Calu3 (cell line): ENCODE measurements around the gene SRCAP. TPM values are rescaled to one million over a fixed set of nuclear protein-coding genes. Genes with fewer than 3 reads are reported as not detected.

Experiments used
- BruUV-seq: library from RNA; stranded (reverse); fragments of 400-500 nt; replicated peaks from 2 replicates; lab custom pipeline; 2021; lab: Mats Ljungman, UMichigan
- CTCF ChIA-PET: fragments of 300-600 bp; sonication (Branson Sonifier 250); formaldehyde crosslinking; loops from one replicate; lab custom pipeline; 2022; ENCODE audit warnings: antibody characterized with exemption; lab: Charles Lee
- DNase-seq: peaks from one replicate; pipeline ENCODE4 v3.0.0; 2022
- H3K27ac Mint-ChIP-seq: one replicate; pipeline ENCODE4 v1.8.0; 2022; ENCODE audit warnings: mixed read lengths; ENCODE audit not compliant: unreplicated experiment
- H3K27me3 Mint-ChIP-seq: one replicate; pipeline ENCODE4 v1.8.0; 2022; ENCODE audit warnings: mixed read lengths; ENCODE audit not compliant: unreplicated experiment
- H3K36me3 Mint-ChIP-seq: one replicate; pipeline ENCODE4 v1.8.0; 2022; ENCODE audit warnings: mild to moderate bottlenecking, moderate library complexity, mixed read lengths; ENCODE audit not compliant: insufficient read depth, unreplicated experiment
- H3K4me1 Mint-ChIP-seq: one replicate; pipeline ENCODE4 v1.8.0; 2022; ENCODE audit warnings: mild to moderate bottlenecking, low read depth, mixed read lengths; ENCODE audit not compliant: unreplicated experiment
- H3K4me3 Mint-ChIP-seq: one replicate; pipeline ENCODE4 v1.8.0; 2022; ENCODE audit warnings: mild to moderate bottlenecking, low read depth, moderate library complexity, mixed read lengths; ENCODE audit not compliant: unreplicated experiment
- H3K9me3 Mint-ChIP-seq: one replicate; pipeline ENCODE4 v1.8.0; 2022; ENCODE audit warnings: low read depth, mixed read lengths; ENCODE audit not compliant: unreplicated experiment
- intact Hi-C: fragments of 100-400 bp; cut with micrococcal nuclease; formaldehyde crosslinking; loops from one replicate; pipeline ENCODE4 v1.10.0; 2022; ENCODE audit not compliant: unreplicated experiment
- total RNA-seq: library from RNA; stranded (reverse); gene quantifications from 2 replicates; pipeline ENCODE4 v1.2.3, GENCODE V29; 2022
- TF ChIP-seq, protein P1 (sequence below): fragments of 200-600 bp; IDR thresholded peaks from one replicate; pipeline ENCODE4 v1.8.0; 2022; ENCODE audit warnings: antibody characterized with exemption; ENCODE audit not compliant: unreplicated experiment

The SRCAP gene
- total RNA-seq, 1 experiment from 2014 or later = 84.6 TPM

DNA sequence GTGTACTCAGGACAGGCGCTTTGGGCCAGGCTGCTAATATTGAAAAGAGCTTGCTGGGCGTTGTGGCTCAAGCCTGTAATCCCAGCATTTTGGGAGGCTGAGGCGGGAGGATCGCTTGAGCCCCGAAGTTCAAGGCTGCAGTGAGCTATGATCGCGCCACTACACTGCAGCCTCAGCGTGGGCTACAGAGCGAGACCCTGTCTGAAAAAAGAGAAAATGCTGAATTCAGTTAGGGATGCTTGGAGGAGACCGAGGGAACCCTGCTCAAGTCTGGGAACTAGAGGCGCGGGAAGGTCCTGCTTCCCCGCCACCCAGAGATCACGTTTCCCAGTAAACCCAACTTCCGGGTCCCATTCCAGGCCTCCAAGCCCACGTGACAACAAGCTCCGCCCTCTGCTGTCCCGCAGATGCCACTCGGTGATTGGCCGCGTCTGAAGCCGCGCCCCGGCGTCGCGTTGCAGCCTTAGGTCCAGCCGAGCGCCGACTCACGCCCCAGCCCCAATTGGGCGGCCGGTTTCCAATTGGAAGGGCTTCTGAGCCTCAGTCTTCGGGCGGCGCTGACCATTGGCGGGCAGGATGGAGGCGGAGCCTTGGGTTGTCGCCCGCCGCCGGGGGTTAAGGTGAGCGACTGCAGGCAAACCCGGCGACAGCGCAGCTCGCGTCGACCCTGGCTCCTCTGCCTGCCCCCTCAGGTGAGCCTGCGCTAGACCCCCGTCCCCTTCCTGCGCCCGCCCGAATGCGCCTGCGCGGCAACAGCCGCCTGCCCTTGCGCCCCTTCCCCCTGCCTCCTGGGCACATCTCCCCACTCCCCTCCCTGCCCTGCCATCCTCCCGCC lies 49.0 kb downstream of the SRCAP start, which contains the start of gene PHKG2:
PHKG2 (plus strand) TSS at position 627 of the 835 bp plus-strand sequence. CDS start 396 bp downstream, outside the sequence.
- H3K36me3 Mint-ChIP-seq = peaks cover 75% of the 10 kb centered on the region
- H3K4me1 Mint-ChIP-seq = peaks cover 45% of the 10 kb centered on the region
- H3K27ac Mint-ChIP-seq = peak within 1 kb of the TSS; percentile 73
- BruUV-seq = TSS peak; percentile 77
- intact Hi-C loops = no loop called here
- CTCF ChIA-PET = interaction anchor here (0.5 to 1.6 kb wide), 9 partner anchors 12 to 207 kb away, joined by 3 to 8 read pairs (median 4); partner anchors contain the start of gene FBRS
- DNase-seq = peak; percentile 99
- H3K9me3 Mint-ChIP-seq = peaks cover 4% of the 10 kb centered on the region
- H3K4me3 Mint-ChIP-seq = peak within 1 kb of the TSS; percentile 62
- TF ChIP-seq, protein P1, sequence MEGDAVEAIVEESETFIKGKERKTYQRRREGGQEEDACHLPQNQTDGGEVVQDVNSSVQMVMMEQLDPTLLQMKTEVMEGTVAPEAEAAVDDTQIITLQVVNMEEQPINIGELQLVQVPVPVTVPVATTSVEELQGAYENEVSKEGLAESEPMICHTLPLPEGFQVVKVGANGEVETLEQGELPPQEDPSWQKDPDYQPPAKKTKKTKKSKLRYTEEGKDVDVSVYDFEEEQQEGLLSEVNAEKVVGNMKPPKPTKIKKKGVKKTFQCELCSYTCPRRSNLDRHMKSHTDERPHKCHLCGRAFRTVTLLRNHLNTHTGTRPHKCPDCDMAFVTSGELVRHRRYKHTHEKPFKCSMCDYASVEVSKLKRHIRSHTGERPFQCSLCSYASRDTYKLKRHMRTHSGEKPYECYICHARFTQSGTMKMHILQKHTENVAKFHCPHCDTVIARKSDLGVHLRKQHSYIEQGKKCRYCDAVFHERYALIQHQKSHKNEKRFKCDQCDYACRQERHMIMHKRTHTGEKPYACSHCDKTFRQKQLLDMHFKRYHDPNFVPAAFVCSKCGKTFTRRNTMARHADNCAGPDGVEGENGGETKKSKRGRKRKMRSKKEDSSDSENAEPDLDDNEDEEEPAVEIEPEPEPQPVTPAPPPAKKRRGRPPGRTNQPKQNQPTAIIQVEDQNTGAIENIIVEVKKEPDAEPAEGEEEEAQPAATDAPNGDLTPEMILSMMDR = no peak
- H3K27me3 Mint-ChIP-seq = no peaks in the 10 kb centered on the region

DNA sequence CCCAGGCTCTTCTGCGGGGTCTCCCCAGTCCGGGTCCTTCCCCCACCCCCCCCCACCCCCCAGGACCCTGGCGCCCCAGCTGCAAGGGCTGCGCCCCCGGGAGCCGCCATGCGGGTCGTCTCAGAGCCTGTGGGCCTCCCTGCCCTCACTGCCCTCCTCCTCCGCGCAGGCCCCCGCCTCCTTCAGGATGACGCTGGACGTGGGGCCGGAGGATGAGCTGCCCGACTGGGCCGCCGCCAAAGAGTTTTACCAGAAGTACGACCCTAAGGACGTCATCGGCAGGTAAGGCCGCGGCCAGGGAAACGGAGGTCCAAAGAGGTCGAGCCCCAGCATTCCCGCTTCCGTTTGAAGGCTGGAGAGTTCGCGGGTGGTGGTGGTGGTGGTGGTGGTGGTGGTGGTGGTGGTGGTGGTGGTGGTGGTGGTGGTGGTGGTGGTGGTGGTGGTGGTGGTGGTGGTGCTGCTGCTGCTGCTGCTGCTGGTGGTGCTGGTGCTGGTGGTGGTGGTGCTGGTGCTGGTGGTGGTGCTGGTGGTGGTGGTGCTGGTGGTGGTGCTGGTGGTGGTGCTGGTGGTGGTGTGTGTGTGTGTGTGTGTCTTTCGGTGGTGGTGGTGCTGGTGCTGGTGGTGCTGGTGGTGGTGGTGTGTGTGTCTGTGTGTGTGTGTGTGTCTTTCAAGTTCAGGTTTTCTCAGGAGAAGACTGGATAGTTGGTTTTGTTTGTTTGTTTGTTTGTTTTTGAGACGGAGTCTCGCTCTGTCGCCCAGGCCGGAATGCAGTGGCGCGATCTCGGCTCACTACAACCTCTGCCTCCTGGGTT lies 49.9 kb downstream of the SRCAP start:
- Mint-ChIP-seq H3K36me3 (peaks cover 76% of the 10 kb centered on the region), H3K4me1 (peaks cover 38% of the 10 kb centered on the region), H3K9me3 (peaks cover 4% of the 10 kb centered on the region), H3K4me3 (peak overlapping the region; percentile 62), H3K27me3 (no peaks in the 10 kb centered on the region), H3K27ac (peak overlapping the region; percentile 73)
- TF ChIP-seq, protein P1 = no peak
- intact Hi-C loops = no loop called here
- CTCF ChIA-PET = interaction anchor here (0.7 to 1.6 kb wide), 5 partner anchors 11 to 140 kb away, joined by 3 to 8 read pairs (median 5); partner anchors contain the start of gene FBRS
- BruUV-seq = no TSS peak
- DNase-seq = peak; percentile 50

DNA sequence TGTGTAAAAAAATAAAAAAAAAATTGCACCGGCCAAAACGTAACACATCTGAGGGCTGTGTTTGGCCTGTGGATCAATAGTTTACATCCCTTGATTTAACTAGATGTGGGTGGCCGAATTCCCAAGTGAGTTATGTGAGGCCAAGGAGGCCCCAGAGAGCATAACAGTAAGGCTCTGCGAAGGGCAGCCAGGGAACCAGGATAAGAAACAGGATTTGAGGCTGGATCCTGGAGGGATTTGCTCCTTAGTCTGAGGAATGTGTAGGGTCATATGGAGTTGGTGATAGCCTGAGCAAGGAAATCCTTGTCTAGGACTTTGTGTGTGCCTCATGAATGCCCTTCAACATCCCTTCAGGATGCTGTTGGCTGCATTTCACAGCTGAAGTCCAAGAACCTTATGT lies 51.2 kb downstream of the SRCAP start:
- Mint-ChIP-seq H3K27ac (no peak overlapping the region), H3K27me3 (no peaks in the 10 kb centered on the region), H3K9me3 (peaks cover under 1% of the 10 kb centered on the region), H3K4me3 (no peak overlapping the region), H3K4me1 (peaks cover 31% of the 10 kb centered on the region), H3K36me3 (peaks cover 74% of the 10 kb centered on the region)
- TF ChIP-seq, protein P1 = no peak
- intact Hi-C loops = no loop called here
- CTCF ChIA-PET = no interaction called here
- TSS peak; percentile 18 for BruUV-seq
- no peak for DNase-seq

DNA sequence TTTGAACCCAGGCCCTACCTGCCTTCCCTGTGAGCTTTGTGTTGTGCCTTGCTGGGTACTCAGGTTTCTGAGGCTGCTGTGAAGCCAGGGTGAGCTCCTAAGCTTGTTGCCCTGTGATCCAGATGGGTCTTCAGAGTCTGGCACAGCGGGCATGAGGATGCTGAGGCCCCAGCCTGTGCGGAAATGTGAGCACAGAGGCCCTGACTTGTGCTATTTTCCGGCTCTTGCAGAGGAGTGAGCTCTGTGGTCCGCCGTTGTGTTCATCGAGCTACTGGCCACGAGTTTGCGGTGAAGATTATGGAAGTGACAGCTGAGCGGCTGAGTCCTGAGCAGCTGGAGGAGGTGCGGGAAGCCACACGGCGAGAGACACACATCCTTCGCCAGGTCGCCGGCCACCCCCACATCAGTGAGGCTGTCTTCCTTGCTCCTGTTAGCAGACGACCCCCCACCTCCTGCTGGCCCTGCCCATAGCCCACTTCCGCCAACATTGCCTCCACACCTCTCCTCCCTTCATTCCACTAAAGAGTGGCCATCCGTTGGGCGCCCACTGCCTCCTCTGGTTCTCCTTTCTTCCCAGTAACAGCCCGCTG lies 52.0 kb downstream of the SRCAP start:
- no peak for DNase-seq
- Mint-ChIP-seq H3K9me3 (no peaks in the 10 kb centered on the region), H3K27ac (peak overlapping the region; percentile 6), H3K4me1 (peaks cover 27% of the 10 kb centered on the region), H3K36me3 (peaks cover 70% of the 10 kb centered on the region), H3K4me3 (no peak overlapping the region), H3K27me3 (no peaks in the 10 kb centered on the region)
- intact Hi-C loops = no loop called here
- TF ChIP-seq, protein P1 = no peak
- CTCF ChIA-PET = no interaction called here
- no TSS peak for BruUV-seq
